Measurements from ENCODE around the gene FOXA1.

Gene FOXA1

DNA sequence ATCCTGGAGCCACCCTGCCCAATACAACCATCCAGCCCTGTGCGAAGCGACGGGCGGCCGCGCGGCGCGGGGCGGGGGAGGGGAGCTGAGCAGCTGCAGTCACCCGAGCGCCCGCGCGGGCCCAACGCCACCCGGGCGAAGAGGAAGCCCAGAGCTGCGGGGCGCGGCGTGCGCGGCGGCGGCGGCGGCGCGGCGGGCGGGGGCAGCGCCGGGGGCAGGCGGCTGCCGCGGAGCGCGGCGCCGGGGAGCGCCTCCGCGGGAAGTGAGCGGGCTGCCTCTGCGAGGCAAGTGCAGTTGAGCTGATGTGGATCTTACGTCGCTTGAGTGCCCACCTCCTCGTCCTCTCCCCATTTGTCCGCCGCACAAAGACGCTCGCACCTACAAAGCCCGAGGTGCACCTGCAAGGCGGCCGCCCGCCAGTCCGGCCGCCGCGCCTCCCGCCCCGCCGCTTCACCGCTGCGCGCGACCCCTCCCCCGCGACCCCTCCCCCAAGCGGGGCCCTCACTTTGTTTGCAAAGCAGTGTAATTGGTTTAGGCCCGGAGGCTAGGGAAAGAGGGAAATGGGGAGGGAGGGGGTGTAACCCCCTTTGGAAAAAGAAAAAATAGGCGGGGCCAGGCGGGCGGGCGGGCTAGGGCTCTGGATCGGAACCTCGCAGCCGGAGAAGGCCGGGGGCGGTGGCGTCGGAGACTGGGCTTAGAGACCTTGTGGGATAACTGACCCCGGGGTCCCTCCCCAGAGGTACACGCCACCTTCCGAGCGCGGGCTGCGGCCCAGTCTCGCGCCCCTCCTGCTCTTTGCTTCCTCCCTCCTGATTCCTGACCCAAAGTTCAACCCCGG is at the start of gene FOXA1, which contains the start of gene TTC6:
Gene FOXA1 (minus strand): TSS at position 279 of the 838 bp plus-strand sequence. CDS start 277 bp downstream, at position 2.
Gene TTC6 (plus strand): TSS at position 659 of the 838 bp plus-strand sequence. CDS start 26,436 bp downstream, outside the sequence.
- no peak for DNase-seq (ENCODE audit: low spot score)

DNA sequence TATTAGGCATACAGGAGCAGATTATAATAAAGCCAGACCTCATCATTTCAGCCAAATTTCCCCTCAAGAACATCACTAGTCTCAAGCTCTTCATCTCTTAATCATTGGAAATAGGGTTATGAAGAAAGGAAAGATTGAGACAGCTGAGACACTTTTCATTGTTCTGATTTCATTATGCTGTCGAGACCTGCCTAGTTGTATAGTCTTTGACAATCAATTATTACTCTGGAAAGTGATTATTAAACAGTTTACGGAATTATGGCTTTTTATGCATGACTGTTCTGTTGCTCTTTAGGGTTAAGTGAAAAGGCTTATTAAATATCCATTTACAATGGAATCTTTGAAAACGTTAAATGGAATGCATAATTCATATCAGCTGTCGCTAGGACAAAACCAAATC is 48.7 kb upstream of the FOXA1 start:
- no peak for DNase-seq (ENCODE audit: low spot score)

DNA sequence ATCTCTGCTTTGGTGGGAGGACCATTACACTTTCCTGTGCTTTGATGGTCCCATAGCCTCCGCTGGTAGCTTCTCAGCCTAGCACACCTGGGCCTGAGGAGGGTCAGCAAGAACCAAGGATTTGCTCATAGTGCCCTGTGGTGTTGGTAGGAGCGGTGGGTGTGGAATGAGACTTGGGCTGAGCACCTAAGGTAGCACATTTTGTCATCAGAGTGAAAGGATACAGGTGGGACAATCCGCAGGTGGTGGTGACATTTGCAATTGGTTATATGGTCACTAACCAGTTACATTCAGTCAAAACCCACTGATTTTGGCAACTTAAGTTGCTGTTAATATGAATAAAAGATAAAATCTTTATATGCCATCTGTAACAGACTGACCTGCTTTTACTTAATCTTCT is 47.1 kb upstream of the FOXA1 start:
- DNase-seq (ENCODE audit: low spot score) = no peak

DNA sequence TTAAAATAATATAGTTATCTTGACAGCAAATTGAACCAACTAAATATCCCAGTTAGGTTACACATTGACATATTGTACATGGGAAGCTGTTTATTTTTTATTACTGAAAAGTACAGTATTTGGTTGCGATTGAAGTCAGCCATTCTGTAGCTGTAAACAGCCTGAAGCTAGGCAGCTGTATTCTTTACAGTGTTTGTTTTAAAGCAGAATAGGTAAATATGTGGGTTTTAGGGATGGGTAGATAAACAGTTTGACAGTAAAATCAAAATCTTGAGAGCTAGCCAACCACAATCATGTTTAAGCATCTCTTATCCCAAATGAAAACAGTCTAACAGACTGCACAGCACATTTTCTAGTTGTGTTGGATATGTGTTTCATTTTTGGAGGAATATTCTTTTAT is 46.1 kb upstream of the FOXA1 start:
- DNase-seq (ENCODE audit: low spot score) = no peak

DNA sequence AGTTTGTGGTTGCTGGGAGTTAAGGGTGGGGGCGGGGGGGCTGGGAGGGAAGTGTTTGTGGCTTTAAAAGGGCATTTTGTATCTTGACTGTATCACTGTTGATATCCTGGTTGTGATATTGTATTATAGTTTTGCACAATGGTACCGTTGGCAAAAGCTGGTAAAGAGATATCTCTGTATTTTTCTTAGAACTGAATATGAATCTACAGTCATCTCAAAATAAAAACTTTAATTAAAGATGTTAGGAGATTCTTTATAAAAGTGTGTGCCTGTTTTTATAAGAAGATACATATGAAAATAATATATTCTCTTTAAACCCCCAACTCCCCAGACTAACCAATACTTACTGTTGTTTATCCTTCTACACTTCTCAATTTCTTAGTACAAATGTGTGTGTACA is 43.5 kb upstream of the FOXA1 start:
- DNase-seq (ENCODE audit: low spot score) = no peak

DNA sequence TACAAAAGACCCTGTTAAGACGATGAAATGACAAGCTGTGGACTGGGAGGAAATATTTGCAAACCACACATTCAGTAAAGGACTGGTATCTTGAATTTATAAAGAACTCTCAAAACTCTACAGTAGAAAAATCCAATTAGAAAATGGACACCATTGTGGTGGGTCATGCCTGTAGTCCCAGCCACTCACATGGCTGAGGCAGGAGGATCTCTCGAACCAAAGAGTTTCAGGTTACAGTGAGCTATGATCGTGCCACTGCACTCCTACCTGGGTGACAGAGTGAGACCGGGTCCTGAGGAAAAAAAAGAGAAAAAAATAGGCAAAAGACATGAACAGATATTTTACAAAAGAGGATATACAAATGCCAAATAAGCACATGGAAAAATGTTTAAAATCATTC is 42.3 kb upstream of the FOXA1 start:
- DNase-seq (ENCODE audit: low spot score) = no peak

DNA sequence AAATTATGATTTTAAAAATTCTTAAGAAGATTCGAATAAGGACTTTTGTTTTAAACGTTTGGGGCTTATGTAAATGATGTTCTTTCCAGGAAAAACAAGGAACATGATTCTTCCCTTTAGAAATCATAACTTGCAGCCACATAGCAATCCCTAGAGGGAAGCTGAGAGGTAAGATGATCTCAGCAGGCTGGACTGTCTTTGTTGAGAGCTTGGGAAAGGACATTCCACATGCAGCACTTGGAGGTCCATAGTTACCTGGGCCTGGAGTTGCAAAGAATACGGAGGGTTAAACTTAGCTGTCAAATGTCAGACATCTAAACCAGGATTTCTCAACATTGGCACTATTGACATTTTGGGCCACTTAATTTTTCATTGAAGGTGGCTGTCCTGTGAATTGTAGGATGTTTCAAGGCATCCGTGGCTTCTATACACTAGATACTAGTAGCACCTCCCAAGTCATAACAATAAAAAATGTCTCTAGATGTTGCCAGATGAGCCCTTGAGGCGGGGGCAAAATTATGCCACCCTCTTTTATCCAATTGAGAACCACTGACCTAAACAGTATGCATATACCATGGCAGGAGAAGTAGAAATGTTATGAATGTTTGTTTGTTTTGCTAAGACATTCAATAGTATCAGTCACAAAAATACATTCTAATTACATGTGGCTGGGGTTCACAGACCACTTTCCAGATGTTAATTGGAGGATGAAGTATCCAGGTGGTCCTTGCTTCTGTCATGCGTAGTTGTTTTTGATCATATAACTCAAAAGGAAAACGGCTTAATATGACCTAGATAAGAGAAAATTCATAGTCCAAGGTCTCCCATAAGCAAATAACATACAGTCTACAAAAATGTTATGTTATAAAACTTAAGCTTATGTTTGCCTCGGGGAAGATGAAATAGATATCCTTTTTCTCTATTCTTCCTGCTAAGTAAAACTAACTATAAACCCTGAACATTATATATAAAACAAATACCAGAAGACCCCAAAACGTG is 30.8 kb upstream of the FOXA1 start:
- DNase-seq (ENCODE audit: low spot score) = no peak

DNA sequence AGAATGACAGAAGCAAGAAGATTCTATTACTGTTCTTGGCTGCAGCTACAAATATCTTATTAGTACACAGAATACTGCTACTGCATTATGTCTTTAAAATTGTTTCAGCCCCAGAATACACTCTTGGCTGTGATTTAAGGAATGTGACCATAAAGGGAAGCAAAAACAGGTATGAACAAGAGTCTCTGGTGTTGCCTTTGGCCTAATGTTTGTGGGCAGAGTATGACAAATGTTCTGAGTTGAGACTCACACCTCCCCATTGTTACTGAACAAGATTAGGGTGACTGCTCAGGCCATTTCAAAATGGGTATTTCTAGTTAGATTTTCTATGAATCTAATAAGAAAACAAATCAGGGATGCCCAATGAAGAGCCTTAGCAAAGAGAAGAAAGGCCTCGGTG is 28.9 kb upstream of the FOXA1 start:
- DNase-seq (ENCODE audit: low spot score) = no peak

DNA sequence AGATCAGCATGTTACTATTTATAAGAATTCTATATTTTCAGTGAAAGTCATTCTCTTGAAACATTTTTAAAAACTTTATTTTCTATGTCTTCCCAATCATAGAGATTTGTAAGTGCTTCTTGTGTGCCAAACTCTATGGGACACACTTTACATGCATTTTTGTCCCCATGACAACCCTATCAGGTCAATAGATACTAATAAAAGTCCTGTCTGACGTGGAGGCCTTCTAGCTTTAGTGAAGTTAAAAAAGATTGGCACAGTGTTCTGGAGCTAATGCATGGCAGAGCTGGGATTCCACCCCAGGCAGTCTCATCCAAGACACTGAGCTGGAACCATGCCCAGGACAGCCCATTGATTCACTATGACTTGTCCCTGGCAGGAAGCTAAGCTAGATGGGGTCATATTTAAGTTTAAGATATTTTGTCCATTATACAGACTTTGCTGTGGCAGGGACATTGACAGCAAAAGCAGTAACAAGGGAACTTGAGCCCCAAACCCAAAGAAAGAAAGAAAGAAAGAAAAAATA is 28.4 kb upstream of the FOXA1 start:
- DNase-seq (ENCODE audit: low spot score) = no peak

DNA sequence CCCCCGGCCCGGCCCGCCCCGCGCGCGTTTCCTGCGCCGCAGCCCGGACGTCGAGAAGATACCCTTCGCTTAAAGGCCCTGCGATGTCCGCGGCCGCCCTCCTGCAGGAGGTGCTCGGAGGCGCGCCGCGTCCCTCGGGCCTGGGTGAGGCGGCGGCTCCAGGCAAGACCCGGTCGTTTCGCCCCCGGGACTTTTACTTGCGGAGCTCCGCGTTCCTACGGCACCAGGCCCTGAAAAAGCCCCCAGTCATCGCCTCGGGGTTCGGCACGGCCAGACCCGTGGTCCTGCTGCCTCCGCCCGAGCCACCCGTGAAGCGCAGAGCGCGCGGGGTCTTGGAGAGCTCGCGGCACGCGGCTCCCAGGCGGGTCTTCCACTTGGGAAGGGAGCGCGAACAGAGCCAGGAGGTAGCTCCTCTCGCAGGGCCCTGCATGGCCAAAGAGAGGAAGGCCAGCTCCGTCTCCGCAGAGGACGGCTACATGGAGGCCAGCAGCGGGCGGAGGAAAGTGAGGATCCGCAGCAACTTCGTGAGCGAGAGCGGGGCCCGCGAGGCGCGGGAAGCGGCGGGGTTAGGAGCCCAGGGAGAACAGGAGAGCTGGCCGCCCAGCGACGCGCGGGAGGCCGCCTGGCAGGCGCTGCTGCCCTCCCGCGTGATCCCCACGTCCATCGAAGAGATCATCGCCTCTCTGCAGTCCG is 27.3 kb upstream of the FOXA1 start:
- DNase-seq (ENCODE audit: low spot score) = no peak

DNA sequence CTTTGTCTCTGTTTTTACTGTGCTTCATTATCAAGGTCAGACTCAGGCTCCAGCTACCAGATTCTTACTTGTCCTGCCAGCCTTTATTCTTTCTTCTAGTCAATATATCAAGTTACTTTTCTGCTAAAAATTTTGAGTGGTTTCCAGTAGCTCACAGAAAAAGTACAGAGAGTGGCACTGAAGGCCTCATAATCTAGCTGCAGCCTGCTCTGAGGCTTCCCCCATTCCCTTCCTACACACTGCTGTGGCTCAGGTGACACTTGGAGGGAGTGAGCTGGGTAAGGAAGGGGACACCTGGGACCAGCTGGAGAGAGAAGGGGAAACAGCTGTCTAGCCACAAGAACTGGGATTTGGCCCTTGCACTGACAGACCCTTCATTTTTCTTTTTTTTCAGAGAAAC is 25.8 kb upstream of the FOXA1 start:
- no peak for DNase-seq (ENCODE audit: low spot score)

DNA sequence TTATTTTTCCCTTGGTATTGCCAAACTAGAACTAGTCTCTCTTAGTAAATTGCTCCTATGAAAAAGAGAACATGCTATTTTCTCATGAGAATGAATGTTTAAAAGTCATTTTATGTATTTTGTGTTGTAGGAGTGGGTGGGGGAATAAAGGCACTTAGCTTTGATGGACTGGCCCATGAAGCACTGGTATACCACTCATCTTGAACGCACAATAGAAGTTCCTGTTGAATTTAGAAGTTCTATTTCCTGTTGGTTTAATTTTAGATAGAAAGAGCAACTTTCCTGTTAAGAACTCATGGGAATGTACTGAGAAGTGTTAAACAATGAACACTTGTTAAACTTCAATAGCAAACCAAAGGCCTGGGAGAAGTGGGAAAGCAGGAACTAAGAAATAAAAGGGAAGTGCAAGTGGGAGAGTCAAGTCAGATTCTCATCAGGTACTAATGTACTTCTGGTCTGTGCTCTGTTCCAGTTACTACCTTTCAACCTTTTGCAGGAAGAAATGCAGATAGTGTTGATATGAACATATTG is 23.5 kb upstream of the FOXA1 start:
- no peak for DNase-seq (ENCODE audit: low spot score)

DNA sequence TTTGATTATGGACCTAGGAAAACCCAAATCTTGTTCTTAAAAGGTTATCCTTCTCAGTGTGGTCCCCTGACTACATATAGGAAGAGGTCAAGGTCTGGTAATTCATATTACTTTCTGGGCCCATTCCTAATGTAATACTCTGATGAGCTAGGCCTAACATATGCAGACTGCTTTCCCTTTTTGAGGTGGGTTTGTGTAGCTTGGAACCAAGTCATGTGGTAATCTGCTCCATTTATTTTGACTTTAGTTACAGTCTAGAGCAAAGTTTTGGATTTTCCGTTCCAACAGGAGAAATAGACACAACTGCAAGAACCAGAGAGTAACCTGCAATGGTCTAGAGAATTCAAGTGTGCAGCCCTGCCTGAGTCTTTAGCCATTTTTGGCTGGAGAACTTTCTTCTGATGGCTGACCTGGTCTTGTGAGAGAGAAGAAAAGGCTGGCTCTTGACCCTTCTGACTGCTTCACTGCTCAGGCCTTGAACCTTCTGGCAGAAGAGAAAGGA is 22.9 kb upstream of the FOXA1 start:
- no peak for DNase-seq (ENCODE audit: low spot score)

DNA sequence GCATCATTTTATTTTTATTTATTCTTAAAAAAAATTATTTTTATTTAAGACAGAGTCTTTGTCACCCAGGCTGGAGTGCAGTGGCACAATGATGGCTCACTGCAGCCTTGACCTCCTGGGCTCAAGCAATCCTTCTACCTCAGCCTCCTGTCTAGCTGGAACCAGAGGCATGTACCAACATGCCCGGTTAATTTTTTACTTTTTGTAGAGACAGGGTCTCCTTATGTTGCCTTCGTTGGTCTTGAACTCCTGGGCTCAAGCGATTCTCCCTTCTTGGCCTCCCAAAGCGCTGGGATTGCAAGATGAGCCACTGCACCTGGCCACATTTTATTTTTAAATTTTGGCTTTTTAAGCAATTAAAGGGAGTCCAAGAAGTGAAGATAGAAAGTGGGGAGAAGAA is 21.8 kb upstream of the FOXA1 start:
- DNase-seq (ENCODE audit: low spot score) = no peak

DNA sequence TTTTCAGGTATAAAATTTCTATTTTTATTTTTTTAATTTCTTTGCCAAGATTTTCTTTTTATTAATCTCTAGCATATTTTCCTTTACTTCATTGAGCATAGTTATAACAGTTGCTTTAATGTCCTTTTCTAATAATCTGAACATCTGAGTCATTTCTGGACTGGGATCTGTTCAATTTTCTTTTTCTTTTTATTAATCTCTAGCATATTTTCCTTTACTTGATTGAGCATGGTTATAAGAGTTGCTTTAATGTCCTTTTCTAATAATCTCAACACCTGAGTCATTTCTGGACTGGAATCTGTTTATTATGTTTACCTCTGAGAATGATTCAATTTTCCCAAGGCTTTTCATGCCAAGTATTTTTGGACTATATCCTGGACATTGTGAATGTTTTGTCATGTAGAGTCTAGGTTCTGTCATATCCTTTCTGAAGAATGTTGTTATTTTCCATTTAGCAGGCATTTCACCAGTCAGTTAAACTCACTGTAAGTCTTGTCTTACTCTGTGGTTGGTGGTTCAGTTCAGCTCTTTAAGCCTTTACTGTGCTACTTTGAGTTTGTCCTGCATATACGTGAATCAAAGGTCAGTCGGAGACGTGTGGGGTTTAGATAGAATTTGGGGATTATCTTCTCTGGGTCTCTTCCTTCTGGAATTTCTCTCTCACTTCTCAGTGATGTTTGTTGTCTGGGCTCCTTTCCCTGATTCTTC is 20.7 kb upstream of the FOXA1 start:
- no peak for DNase-seq (ENCODE audit: low spot score)

DNA sequence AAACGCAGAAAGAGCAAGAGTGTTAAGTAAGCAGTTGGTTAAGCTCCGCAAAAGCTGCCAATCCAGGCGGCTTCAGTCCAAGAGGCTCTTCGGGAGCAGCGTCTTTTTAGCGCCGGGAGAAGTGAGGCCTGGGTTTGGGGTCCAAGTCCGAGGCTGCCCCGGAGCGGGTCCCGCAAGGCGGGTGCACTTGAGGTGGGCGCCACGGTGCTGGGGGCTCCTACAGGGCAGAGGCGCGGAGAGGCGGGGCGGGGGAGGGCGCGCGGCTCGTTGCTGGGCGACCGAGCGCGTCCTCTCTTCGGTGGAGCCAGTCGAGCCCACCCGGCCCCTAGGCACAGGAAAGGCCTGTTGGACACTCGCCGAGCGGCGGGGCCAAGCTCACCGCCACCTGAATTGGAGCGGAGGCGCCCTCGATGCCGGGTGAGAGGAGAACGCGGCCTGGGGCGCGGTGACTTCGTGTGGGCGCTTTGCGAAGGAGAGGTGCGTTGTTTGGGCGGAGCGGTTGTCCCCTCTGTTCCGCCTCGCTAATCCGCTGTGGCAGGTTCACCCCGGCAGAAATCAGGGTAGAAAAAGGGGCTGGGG is 16.0 kb upstream of the FOXA1 start:
- no peak for DNase-seq (ENCODE audit: low spot score)

DNA sequence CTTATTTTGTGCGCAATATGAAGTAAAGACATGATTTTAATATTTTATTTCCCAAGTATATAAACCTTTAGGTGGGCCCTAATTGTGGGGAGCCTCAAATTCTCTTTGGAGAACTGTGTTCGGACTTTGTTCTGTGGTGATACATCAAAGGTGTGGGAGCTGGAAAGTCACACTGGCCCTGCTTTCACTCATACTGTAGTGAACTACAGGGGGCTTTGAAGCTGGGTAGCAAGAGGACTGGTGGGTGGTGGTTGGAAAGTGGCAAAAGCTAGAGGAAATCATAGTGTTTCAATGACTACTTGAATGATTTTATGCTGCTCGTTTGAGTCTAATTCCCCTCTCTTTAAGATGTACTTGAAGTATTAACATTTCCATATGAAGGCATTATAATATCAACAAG is 13.6 kb upstream of the FOXA1 start:
- DNase-seq (ENCODE audit: low spot score) = no peak

DNA sequence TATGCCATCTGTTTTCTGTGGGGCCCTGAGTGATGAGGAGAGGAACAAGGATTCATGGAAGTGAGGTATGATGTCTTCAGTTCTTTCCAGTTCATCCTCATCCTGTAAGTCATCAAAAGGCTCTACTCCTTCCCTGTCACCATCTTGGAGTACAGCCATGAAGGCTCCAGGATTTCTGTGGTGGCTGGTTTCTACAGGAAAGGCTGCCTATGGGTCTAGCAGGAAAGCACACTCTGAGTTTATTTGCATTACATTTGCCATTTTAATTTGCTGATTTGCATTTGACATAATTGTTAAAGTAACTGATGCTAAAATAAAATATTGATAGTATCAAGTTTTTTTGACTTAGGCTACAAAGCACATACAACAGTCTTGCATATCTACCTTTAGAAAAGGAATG is 11.6 kb upstream of the FOXA1 start:
- no peak for DNase-seq (ENCODE audit: low spot score)

DNA sequence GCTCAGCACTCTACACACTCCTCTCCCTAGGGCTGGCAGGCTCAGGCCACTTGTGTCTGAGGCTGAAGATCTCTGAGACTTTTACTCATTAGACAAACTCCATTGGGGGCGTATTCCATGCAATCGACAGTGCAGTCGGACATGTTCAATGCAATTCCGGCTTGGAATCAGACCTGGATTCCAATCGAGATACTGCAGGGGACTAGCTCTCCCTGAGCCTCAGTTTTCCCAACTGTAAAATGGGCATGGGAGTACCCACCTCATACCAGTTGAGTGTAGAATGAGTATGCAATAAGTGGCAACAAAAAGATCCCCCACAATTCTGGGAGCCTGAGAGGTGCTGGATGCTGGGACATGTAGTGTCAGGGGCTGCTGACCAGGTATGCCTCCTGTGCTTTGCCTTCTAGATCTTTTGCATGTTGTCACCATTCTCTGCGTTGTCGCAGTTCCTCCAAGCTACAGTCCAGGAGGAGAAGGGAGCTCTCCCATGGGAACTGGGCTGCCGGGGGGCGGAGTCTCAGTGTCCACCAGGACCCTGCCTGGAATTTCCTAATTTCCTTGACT is 8.7 kb upstream of the FOXA1 start:
- no peak for DNase-seq (ENCODE audit: low spot score)

All from Ammon's horn (tissue), 1 donor.